Measurements from ENCODE around the gene SH2B3.

SH2B3 gene

DNA sequence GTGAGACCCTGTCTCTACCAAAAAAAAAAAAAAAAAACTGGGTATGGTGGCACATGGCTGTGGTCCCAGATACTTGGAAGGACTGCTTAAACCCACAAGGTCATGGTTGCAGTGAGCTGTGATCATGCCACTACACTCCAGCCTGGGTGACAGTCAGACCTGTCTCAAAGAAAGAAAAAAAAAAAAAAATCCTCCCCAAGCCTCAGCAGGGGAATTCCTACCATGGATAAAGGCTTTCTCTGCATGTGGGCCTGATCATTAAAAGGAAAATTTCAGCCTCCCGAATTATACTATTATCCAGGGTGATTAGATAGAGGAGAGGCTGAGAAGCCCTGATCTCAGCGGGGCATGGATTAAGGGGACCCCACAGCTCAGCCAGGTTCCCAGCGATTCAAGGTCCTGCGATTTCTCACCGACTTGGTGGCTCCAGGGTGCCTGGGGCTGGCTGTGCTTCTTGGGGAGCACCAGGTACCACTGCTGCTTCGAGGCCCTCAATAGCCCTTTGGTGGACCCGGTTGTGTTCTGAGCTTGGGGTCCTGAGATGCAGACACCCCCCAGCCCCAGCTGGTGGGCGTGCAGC lies 5.6 kb downstream of the SH2B3 start:
- no peak overlapping the region for H3K27ac ChIP-seq
- TF ChIP-seq, protein P1, sequence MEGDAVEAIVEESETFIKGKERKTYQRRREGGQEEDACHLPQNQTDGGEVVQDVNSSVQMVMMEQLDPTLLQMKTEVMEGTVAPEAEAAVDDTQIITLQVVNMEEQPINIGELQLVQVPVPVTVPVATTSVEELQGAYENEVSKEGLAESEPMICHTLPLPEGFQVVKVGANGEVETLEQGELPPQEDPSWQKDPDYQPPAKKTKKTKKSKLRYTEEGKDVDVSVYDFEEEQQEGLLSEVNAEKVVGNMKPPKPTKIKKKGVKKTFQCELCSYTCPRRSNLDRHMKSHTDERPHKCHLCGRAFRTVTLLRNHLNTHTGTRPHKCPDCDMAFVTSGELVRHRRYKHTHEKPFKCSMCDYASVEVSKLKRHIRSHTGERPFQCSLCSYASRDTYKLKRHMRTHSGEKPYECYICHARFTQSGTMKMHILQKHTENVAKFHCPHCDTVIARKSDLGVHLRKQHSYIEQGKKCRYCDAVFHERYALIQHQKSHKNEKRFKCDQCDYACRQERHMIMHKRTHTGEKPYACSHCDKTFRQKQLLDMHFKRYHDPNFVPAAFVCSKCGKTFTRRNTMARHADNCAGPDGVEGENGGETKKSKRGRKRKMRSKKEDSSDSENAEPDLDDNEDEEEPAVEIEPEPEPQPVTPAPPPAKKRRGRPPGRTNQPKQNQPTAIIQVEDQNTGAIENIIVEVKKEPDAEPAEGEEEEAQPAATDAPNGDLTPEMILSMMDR (conservative IDR thresholded peaks at IDR 0.05): no peak
- TF ChIP-seq ZFX (IDR thresholded peaks at IDR 0.05): no peak

DNA sequence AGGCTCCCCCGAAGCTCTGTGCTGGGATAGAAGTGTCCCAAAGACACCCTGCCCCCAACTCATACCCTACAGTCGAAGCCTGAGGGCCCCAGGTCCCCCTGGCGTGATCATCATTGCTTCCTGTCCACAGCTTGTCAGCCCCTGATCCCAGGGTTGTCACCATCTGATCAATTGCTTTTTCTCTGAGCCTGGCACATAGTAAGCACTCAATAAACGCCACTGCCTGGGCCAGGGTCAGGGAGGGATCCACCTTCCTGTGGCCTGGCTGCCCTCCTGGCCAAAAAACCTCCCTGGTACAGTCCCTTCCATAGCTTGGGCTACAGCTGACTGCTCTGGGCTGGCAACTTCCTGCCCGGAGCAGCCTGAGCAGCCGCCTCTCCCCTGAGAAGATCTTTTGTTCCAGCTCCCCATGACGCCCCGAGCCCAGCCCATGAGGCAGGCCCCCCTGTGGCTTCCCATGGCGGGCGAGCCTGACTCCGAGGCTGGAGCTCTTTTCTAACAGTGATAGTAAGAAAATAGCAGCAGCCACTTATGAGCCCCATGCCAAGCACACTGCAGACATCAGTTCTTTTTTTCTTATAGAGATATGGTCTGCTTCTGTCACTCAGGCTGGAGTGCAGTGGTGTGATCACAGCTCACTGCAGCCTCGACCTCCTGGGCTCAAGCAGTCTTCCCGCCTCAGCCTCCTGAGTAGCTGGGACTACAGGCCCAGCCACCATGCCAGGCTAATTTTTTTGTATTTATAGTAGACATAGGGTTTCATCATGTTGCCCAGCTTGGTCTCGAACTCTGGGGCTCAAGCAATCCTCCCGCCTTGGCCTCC lies 6.5 kb downstream of the SH2B3 start:
- no peak overlapping the region for H3K27ac ChIP-seq
- no peak for TF ChIP-seq ZFX (IDR thresholded peaks at IDR 0.05)
- TF ChIP-seq, protein P1 (conservative IDR thresholded peaks at IDR 0.05): no peak

- TF ChIP-seq, protein P1 (conservative IDR thresholded peaks at IDR 0.05): no peak
- no peak for TF ChIP-seq ZFX (IDR thresholded peaks at IDR 0.05)
Measured at GRCh38 chr12:111412830-111413441, 7.2 kb downstream of the SH2B3 start.

GRCh38 chr12:111413442-111414086 lies 7.8 kb downstream of the SH2B3 start:
- H3K27ac ChIP-seq: no peak overlapping the region
- TF ChIP-seq ZFX (IDR thresholded peaks at IDR 0.05): no peak
- TF ChIP-seq, protein P1 (conservative IDR thresholded peaks at IDR 0.05): no peak

More at GRCh38 chr12:111412830-111413441, 7.2 kb downstream of the SH2B3 start:
- H3K27ac ChIP-seq: no peak overlapping the region

GRCh38 chr12:111414711-111415252 lies 9.1 kb downstream of the SH2B3 start:
- H3K27ac ChIP-seq: no peak overlapping the region
- TF ChIP-seq, protein P1 (conservative IDR thresholded peaks at IDR 0.05): no peak
- TF ChIP-seq ZFX (IDR thresholded peaks at IDR 0.05): no peak

DNA sequence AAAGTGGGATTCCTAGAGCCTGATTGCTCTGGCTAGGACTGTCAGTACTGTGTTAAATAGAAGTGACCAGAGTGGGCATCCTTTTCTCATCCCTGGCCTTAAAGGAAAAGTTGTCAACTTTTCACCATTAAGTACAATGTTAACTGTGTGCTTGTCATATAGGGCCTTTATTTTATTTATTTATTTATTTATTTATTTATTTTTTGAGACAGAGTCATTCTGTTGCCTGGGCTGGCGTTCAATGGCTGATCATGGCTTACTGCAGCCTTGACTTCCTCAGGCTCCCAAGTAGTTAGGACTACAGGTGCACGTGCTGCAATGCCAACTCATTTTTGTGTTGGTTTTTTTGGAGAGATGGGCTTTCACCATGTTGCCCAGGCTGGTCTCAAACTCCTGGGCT lies 11.6 kb downstream of the SH2B3 start:
- no peak overlapping the region for H3K27ac ChIP-seq

More for the DNA sequence above, 11.6 kb downstream of the SH2B3 start:
- TF ChIP-seq ZFX (IDR thresholded peaks at IDR 0.05): no peak
- TF ChIP-seq, protein P1 (conservative IDR thresholded peaks at IDR 0.05): no peak
